ENCODE results near the gene PEX14.

DNA sequence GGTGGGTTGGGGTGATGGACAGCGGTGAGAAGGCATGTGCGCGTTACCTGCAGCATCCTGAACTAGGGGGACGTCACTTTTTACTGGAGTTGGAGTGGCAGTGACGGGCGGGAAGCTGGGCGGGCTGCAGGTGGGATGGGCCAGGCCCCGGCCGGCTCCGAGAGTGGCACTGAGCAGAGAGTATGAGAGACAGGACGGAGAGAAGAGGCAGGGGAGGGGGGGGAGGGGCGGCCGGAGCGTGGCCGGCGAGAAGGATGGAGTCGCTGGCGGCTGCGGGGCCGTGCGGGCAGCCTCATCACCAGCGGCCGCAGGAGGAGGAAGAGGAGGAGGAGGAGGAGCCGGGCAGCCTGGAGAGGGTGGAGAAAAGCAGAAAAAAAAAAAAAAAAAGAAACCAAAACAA lies 167.2 kb downstream of the PEX14 start:
- TF ChIP-seq POLR2A (IDR thresholded peaks at IDR 0.05) = no peak
- TF ChIP-seq, protein P1, sequence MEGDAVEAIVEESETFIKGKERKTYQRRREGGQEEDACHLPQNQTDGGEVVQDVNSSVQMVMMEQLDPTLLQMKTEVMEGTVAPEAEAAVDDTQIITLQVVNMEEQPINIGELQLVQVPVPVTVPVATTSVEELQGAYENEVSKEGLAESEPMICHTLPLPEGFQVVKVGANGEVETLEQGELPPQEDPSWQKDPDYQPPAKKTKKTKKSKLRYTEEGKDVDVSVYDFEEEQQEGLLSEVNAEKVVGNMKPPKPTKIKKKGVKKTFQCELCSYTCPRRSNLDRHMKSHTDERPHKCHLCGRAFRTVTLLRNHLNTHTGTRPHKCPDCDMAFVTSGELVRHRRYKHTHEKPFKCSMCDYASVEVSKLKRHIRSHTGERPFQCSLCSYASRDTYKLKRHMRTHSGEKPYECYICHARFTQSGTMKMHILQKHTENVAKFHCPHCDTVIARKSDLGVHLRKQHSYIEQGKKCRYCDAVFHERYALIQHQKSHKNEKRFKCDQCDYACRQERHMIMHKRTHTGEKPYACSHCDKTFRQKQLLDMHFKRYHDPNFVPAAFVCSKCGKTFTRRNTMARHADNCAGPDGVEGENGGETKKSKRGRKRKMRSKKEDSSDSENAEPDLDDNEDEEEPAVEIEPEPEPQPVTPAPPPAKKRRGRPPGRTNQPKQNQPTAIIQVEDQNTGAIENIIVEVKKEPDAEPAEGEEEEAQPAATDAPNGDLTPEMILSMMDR (IDR thresholded peaks at IDR 0.05) = no peak

All from heart left ventricle (tissue), 13 donors.